Right lobe of liver (tissue), 6 donors: ENCODE data around the gene PRKCQ. TPM values are rescaled to one million over a fixed set of nuclear protein-coding genes. Genes with fewer than 3 reads are reported as not detected.
A peak's percentile ranks its signal among the peaks of the same experiment; 100 is the strongest.

Experiments
- ATAC-seq, 4 donors: fragments of 200-7000 bp; cut with Tn5 transposase; one replicate each; pipeline ENCODE4 v1.9.1; 2020; ENCODE audit warnings: mild to moderate bottlenecking in 4 of 4, moderate library complexity in 4 of 4
- DNase-seq, 3 donors: peaks; one replicate each; pipeline ENCODE4 v3.0.0-alpha.2; 2020
- H3K27ac ChIP-seq, 3 donors: fragments of 200-600 bp; one replicate each; pipeline ENCODE4 v1.8.0; 2022
- H3K27me3 ChIP-seq, 2 donors: fragments of 200-600 bp; one replicate each; pipeline ENCODE4 v1.8.0; 2022
- H3K36me3 ChIP-seq, 4 donors: fragments of 200-600 bp; sonication (generic) in 1 of 4; one replicate each; pipeline versions ENCODE4 v1.5.1 to v1.8.0; 2017 to 2022; ENCODE audit warnings: control low read depth in 1 of 4
- H3K4me1 ChIP-seq, 4 donors: fragments of 200-600 bp; sonication (generic) in 1 of 4; one replicate each; pipeline versions ENCODE4 v1.5.1 to v1.8.0; 2017 to 2022; ENCODE audit warnings: control low read depth in 1 of 4
- H3K4me3 ChIP-seq, 3 donors: fragments of 200-600 bp; one replicate each; pipeline ENCODE4 v1.8.0; 2022
- H3K9me3 ChIP-seq, 4 donors: fragments of 200-600 bp; sonication (generic) in 1 of 4; one replicate each; pipeline versions ENCODE4 v1.5.1 to v1.8.0; 2017 to 2022; ENCODE audit warnings: control low read depth in 1 of 4
- POLR2A ChIP-seq: fragments of 450-650 bp; IDR thresholded peaks from one replicate; pipeline ENCODE4 v1.6.1; 2017; ENCODE audit warnings: antibody characterized with exemption, mild to moderate bottlenecking
- WGBS: methylation state at CpG from one replicate; pipeline ENCODE4 v1.1.6; 2018; ENCODE audit warnings: low coverage, low lambda C conversion rate; ENCODE audit not compliant: insufficient coverage; ENCODE audit errors: missing lambda C conversion rate; 5-methylcytosine and 5-hydroxymethylcytosine counted together
- intact Hi-C, 2 donors: fragments of 100-400 bp; cut with DNase I; formaldehyde crosslinking; loops; one replicate each; pipeline versions ENCODE4 v1.11.2 to v1.14.1; 2022
- total RNA-seq, 6 experiments: library from RNA; depleted of rRNA in 2 of 6; stranded (reverse); fragments of >200 nt in 2 of 6; fragmentation: NEBNext Ultra II Directional in 3 of 6; extraction: Animal tissue kit (Norgen Biotek cat#: 25700) in 3 of 6; gene quantifications; one replicate each; pipeline versions ENCODE4 v1.1.0 to v1.2.4, GENCODE V29; 2016 to 2023
- TF ChIP-seq, protein P1 (sequence below), 4 donors: fragments of 200-600 bp in 3 of 4; fragments of 450-650 bp in 1 of 4; IDR thresholded peaks; one replicate each; pipeline versions ENCODE4 v1.5.1 to v1.8.0; 2016 to 2022; ENCODE audit warnings: antibody characterized with exemption in 4 of 4, mild to moderate bottlenecking in 2 of 4
- donor health status: DM: no; HTN: yes; CAD: no.
- donor health status: DM: no; HTN: no; CAD: no.
- donor health status: DM: no; HTN: no; CAD: no.
- donor health status: DM: no; HTN: yes; CAD: no.
- donor health status: DM: no; HTN: yes; CAD: no.

PRKCQ gene
- total RNA-seq, 6 experiments from 2014 or later, result 0.12 to 0.60 (median 0.16) TPM

DNA sequence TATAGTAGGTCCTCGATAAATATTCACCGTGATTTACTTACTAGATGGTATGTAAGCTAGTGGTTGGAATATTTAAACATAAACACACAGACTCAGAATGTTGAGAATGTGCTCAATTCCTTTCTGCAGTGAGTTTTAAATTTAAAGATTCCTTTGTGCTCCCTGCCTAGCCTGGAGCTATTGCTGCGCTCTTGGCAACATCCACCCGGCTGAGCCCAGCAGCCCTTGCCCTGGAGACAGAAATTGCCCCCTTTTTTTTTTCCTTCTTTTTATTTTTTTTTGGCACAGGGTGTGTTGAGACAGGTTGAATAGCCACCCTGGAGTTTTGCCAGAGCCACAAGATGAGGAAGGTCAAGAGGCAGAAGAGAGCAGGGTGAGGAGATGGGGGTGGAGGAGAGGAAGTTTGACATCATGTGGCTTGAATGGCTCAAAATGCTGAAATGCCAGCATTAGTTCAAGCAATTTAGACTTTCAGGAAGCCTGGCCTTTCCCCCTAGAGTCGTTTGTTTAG is 180.8 kb downstream of the PRKCQ start:
- WGBS, result 58% methylated on average over 4 of the region's 5 CpGs
- Histone ChIP-seq H3K27ac (peak overlapping the region in 1 of 3 donors; percentile 6), H3K36me3 (no peaks in the 10 kb centered on the region), H3K4me1 (peaks cover 0 to 7% (median 3%) of the 10 kb centered on the region in 4 donors), H3K4me3 (no peak overlapping the region), H3K27me3 (no peaks in the 10 kb centered on the region), H3K9me3 (no peaks in the 10 kb centered on the region)
- intact Hi-C loops, result no loop called here
- peak; percentile 6 to 27 (median 11) for ATAC-seq
- peak in 2 of 3 donors; percentile 39 to 65 for DNase-seq
- TF ChIP-seq, protein P1, sequence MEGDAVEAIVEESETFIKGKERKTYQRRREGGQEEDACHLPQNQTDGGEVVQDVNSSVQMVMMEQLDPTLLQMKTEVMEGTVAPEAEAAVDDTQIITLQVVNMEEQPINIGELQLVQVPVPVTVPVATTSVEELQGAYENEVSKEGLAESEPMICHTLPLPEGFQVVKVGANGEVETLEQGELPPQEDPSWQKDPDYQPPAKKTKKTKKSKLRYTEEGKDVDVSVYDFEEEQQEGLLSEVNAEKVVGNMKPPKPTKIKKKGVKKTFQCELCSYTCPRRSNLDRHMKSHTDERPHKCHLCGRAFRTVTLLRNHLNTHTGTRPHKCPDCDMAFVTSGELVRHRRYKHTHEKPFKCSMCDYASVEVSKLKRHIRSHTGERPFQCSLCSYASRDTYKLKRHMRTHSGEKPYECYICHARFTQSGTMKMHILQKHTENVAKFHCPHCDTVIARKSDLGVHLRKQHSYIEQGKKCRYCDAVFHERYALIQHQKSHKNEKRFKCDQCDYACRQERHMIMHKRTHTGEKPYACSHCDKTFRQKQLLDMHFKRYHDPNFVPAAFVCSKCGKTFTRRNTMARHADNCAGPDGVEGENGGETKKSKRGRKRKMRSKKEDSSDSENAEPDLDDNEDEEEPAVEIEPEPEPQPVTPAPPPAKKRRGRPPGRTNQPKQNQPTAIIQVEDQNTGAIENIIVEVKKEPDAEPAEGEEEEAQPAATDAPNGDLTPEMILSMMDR (IDR thresholded peaks at IDR 0.05), result no peak
- TF ChIP-seq POLR2A, result no peak

DNA sequence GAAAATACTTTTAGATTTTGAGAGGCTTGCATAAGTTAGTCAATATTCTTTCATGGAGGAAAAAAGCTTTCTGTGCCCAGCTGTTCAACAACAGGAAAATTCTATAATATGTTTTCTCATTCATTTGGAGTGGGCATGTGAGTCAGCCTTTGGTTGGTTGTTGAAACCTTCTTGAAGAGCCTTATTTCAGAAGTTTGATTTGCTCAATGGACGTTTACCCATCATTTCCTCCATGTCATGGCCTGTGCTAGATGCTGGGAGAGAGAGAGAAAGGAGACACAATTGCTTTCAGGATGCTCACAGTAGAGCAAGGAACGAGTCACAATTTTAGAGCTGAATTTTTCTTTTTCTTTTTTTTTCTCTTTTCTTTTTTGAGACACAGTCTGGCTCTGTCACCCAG is 181.7 kb downstream of the PRKCQ start:
- no peak for TF ChIP-seq POLR2A
- TF ChIP-seq, protein P1 (IDR thresholded peaks at IDR 0.05), result no peak
- H3K9me3 ChIP-seq, result no peaks in the 10 kb centered on the region
- no peak overlapping the region for H3K27ac ChIP-seq
- no peaks in the 10 kb centered on the region for H3K27me3 ChIP-seq
- no peak overlapping the region for H3K4me3 ChIP-seq
- WGBS, result 37% methylated on average over 2 of the region's 2 CpGs
- no peaks in the 10 kb centered on the region for H3K36me3 ChIP-seq
- ATAC-seq (no peak), DNase-seq (no peak)
- intact Hi-C loops, result no loop called here
- peaks cover 0 to 7% (median 3%) of the 10 kb centered on the region in 4 donors for H3K4me1 ChIP-seq

DNA sequence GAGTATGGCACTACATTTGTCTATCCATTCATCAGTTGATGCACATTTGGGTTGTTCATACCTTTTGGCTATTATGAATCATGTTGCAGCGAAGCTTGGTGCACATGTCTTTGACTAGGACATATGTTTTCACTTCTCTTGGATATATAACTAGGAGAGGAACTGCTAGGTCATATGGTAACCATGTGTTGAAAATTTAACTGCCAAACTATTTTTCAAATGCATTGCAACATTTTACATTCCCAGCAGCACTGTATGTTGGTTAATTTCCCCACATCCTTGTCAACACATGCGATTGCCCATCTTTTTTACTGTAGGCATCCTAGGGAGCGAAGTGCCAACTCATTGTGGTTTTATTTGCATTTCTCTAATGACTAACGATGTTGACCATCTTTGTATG is 183.4 kb downstream of the PRKCQ start:
- Histone ChIP-seq H3K36me3 (no peaks in the 10 kb centered on the region), H3K9me3 (no peaks in the 10 kb centered on the region), H3K27me3 (no peaks in the 10 kb centered on the region), H3K4me3 (no peak overlapping the region), H3K27ac (no peak overlapping the region), H3K4me1 (peaks cover 0 to 7% (median 3%) of the 10 kb centered on the region in 4 donors)
- intact Hi-C loops, result no loop called here
- ATAC-seq, result no peak
- WGBS, result 59% methylated on average over 4 of the region's 4 CpGs
- no peak for DNase-seq
- TF ChIP-seq, protein P1 (IDR thresholded peaks at IDR 0.05), result no peak
- no peak for TF ChIP-seq POLR2A

DNA sequence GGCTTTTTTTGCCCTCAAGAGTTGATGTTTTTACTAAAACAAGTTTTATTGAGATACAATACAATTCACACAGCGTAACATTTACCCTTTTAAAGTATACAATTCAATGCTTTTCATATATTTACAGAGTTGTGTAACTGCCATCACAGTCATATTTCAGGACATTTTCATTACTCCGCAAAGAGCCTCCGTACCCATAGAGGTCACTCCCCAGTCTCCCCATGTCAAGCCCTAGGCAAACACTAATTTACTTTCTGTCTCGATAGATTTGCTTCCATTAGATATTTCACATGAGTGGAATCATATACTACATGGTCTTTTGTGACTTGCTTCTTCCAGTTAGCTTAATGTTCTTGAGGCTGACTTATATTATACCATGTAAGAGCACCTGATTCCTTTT is 183.8 kb downstream of the PRKCQ start:
- H3K27me3 ChIP-seq, result no peaks in the 10 kb centered on the region
- TF ChIP-seq, protein P1 (IDR thresholded peaks at IDR 0.05), result no peak
- no peak for TF ChIP-seq POLR2A
- 72% methylated on average over 4 of the region's 4 CpGs for WGBS
- H3K9me3 ChIP-seq, result no peaks in the 10 kb centered on the region
- H3K27ac ChIP-seq, result no peak overlapping the region
- intact Hi-C loops, result no loop called here
- no peak for ATAC-seq
- H3K4me3 ChIP-seq, result no peak overlapping the region
- peaks cover 0 to 5% (median under 1%) of the 10 kb centered on the region in 4 donors for H3K4me1 ChIP-seq
- no peak for DNase-seq
- no peaks in the 10 kb centered on the region for H3K36me3 ChIP-seq

DNA sequence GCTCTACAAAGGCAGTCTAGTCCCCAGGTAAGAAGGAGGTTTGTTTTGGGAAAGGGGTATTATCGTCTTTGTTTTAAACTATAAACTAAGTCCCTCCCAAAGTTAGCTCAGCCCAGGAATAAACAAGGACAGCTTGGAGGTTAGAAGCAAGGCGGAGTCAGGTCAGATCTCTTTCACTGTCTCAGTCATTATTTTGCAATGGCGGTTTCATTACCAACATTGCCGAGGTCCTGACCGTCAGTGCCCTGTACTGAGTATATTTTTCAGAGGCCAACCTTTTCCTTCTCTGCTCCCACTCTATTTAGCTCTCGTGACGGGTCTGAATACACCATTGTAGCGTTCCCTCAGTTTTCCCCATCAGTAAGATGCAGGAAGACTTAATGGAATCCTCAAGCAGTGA is 184.5 kb downstream of the PRKCQ start:
- H3K27me3 ChIP-seq, result no peaks in the 10 kb centered on the region
- intact Hi-C loops, result no loop called here
- 76% methylated on average over 8 of the region's 8 CpGs for WGBS
- no peak overlapping the region for H3K27ac ChIP-seq
- no peaks in the 10 kb centered on the region for H3K9me3 ChIP-seq
- H3K36me3 ChIP-seq, result no peaks in the 10 kb centered on the region
- H3K4me3 ChIP-seq, result no peak overlapping the region
- ATAC-seq (no peak), DNase-seq (no peak)
- H3K4me1 ChIP-seq, result no peaks in the 10 kb centered on the region
- no peak for TF ChIP-seq POLR2A
- TF ChIP-seq, protein P1 (IDR thresholded peaks at IDR 0.05), result no peak
